DMS53 (cell line): ENCODE measurements around the gene CNDP1.

ENCODE experiments used
- DNase-seq: peaks from one replicate; lab custom pipeline; 2025; lab: John Stamatoyannopoulos, UW

Gene CNDP1

DNA sequence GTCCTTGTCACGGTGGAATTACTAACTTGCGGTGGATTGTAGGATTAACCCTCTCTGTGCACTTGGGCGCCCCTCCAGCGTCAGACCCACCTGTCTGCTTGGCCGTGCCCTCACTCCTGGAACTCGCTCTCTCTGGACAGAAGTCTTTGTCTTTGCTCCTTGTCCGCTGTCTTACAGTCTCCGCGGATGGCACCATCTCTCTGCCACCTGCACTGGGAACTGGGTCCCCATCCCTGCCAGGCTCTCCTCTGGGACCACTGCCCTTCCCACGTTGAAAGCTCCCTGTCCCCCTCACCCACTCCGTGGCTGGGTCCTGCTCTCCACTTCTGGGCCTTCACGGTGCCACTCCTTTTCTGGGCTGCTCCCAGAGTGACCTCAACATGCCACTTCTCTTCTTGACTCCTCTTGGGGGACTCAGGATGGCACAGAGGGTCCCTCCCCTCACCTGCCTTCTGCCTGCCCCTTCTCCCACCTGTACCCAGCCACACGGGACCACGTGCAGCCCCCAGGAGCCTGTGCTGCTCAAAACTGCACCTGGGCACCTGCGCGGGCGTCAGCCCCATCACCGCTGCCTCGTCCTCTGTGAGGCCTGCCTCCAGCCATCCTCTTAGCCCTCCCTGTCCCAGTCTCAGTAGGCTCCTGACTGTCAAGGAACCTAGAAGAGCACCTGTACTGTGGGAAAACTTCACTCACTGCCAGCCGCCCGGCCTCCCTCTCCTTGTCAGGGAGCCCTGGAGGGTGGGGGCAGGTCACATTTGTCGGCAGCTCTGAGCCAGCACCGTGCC is 27.0 kb upstream of the CNDP1 start:
- DNase-seq, result no peak

DNA sequence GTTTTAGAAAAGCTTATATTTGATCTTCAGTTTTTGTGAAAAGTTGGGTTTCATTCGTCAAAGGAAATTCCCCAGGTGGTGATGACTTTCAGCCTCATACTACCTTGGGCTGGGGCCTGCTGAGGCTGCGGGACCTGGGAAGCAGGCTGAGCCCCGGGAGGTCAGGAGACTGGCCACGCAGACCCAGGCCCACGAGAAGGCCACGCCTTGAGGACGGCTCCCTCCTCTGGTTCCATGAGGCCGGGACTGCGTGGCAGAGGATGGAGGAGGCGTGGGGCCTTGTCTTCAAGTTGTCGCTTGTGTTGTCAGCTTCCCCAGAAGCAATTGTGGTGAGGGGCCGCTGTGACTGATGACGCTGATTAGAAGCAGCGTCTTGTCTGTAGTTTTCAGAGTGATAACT is 26.4 kb upstream of the CNDP1 start:
- no peak for DNase-seq

DNA sequence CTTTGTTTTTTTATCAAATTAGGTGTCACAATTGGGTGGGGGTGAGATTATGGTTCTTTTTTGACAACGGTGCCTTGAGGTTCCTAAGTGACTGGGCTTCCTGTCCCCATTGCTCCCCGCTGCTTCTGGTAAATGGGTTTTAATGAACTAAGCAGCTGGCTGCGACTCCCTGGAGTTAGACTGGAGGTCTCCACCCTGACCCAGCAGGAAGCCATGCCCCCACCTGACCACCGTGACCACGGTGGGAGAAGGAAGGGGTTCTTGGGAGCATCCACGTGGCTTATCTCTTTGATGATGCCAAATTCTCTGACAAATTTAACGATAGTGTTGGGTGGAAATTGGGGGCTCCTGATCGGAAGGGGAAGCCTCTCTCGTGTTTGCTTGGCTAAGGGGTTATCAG is 25.9 kb upstream of the CNDP1 start:
- no peak for DNase-seq

DNA sequence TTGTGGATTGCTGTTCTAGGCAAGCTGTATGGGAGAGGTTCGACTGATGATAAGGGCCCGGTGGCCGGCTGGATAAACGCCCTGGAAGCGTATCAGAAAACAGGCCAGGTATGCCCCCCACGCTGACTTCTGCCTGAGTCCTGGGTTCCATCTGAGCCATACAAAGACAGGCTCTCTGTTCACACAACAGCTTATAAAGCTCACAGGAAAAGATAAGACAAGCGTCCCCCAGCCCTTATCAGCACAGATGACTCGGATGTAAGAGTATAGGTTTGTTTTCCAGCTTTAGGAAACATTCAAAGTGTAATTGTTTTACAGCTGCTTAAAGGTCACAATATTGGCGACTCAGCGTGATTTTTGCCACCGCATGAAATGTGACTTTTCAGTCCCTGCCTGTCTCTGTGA is 25.5 kb upstream of the CNDP1 start:
- no peak for DNase-seq

DNA sequence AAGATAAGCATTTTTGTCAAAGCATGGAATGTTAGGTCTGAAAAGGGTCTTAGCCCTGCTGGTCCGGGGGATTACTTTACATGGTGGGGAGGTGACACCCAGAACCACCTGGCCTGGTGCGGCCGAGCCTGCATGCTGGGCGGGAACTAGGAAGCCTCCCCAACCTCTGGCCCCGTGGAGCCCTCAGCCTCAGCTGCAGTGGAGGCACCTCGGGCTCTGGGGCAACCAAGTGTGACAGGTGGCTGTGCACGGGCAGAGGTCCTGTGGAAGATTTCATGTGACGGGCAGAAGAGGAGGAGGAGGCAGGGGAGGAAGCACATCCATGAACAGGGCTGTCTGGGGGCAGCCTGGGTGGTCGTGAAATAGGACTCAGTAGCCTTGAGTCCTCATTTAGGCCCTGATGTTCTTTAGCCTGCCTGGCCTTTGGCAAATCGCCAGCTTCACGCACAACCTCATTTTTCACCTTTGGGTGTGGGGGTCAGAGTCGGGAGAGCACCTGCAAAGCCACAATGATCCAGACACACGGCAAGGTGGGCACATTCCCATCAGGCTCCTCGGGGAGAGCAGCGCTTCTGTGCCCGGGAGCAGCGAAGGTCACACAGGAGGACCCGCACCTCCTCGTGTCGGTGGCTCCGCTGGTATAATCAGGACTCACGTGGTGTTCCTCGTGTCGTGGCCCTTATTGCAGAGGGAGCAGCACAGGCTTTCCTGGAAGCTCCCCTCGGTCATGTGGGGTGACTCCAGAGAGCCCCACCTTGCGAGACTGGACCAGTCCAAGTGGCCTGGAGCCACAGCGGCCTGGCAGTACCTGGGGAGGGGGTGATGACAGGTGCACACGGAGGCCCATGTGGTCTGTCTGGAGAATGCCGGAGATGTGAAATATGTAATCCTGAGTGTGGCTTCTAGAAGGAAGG is 24.2 kb upstream of the CNDP1 start:
- no peak for DNase-seq

DNA sequence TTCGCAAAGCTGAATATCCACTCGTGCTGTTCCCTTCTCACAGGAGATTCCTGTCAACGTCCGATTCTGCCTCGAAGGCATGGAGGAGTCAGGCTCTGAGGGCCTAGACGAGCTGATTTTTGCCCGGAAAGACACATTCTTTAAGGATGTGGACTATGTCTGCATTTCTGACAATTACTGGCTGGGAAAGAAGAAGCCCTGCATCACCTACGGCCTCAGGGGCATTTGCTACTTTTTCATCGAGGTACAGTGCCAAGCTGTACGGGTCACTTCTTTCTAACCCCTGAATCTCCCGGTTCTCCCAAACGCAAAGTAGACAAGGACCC is 23.6 kb upstream of the CNDP1 start:
- no peak for DNase-seq

DNA sequence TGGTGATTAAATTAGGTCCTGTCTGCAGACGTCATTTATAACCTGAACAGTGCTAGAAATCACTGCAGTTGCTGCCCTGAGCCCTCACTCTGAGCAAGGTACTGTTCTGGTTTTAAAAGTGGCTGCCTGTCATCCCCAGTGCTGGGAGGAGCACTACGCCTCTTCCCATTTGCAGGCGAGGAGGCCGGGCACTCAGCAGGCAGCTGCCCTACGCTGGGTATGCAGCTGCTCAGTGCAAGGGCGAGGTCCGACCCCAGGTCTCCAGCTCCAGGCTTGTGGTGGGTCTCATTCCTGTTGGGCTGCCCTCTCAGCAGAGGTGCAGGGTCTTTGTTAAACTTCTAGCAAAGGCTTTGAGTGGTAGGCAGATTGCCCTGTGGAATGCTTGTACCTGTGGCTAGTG is 22.5 kb upstream of the CNDP1 start:
- DNase-seq, result no peak

DNA sequence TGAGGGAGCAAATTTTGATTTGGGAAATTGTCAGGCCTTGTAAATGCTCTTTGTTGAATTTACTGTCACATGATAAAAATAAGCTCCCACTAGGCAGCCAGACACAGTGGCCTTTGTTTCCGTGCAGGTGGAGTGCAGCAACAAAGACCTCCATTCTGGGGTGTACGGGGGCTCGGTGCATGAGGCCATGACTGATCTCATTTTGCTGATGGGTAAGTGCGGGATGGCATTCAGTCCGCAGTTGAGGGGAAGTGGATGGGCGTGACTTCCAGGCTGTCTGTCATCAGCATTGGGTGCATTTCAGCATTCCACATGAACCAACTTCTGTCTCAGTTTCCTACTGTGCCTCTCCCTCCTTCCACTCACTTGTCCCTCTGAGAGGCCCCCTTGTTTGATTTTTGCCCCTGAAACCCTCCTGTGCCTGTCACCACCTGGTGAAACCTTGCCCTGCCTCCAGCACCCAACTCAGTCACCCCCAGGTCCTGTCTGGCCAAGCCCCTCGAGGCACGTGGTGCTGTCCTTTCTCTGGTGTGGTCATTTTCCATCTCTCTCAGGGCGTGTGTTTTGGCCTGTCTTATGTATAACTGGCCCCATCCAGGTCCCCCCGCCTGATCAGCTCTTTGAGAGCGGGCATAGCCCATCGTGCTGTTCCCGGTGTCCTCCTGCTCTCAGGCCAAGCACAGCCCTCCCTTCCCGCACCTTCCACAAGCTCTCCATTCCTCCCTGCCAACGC is 21.8 kb upstream of the CNDP1 start:
- no peak for DNase-seq

DNA sequence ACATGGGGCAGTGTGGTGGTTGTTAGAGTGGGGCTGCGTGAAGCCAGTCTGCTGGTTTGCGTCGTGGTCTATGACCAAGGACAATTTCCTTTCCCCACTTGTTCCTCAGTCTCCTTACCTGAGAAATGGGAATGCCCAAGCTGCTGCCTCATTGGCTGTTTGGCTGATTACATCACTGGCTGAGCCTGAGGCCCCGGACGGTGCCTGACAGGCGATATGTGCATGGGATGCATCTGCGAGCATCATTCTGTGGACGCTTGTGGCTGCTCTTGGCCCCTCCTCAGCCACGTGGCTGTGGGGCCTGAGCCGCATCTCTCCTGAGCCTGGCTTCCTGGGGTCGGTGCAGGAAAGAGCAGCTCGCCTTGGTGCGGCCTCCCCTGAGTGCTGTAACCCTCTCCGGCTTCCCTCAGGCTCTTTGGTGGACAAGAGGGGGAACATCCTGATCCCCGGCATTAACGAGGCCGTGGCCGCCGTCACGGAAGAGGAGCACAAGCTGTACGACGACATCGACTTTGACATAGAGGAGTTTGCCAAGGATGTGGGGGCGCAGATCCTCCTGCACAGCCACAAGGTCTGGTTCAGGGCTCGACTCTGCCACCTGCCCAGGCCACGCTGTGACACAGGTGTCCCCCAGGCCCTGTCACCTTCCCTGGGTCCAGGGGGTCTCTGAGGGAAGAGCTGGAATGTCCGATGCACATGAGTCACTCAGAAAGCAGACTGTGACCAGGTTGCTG is 21.0 kb upstream of the CNDP1 start:
- DNase-seq, result no peak

DNA sequence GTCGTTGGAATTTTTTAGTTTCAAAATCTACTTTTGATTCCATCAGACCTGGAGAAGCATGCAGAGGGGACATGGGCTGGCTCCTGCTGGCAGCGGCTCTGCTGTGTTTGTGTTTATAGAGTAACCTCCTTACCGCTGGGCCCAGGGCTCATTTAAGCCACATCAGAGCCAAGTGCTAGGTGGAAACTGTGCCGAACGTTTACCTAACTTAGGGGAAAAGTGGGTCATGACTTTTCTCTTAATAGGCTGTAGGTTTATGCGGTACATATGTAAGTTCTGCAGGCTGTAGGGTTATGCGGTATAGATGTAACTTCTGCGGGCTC is 20.5 kb upstream of the CNDP1 start:
- DNase-seq, result no peak

DNA sequence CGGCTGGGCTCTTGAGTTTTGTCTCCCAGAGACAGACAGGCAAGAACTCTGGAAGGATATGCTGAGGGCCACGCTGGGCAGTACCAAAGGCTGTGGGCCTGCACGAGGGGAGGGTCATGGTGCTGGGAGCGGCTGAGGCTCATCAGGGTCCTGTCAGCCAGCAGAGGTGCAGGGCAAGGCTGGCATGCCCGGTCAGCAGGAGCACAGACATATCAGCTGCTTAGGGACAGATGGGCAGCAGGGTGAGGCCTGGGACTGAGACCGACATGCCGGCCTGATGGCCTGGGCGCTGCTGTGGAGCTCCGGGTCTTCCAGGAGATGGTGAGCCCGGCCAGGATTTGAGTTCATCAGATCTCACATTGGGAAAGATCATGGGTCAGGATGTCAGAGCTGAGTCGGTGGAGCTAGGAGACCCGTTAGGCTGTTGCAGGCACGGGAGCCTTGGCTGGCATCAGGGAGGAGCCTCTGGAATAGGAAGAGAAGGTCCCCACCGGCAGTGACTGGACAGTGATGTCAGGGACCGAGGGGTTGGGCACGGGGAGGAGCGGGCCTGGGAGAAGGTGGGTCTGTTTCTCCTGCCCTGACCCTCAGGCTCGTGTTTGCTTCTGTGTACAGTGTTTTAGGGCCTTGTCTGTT is 19.3 kb upstream of the CNDP1 start:
- DNase-seq, result no peak

DNA sequence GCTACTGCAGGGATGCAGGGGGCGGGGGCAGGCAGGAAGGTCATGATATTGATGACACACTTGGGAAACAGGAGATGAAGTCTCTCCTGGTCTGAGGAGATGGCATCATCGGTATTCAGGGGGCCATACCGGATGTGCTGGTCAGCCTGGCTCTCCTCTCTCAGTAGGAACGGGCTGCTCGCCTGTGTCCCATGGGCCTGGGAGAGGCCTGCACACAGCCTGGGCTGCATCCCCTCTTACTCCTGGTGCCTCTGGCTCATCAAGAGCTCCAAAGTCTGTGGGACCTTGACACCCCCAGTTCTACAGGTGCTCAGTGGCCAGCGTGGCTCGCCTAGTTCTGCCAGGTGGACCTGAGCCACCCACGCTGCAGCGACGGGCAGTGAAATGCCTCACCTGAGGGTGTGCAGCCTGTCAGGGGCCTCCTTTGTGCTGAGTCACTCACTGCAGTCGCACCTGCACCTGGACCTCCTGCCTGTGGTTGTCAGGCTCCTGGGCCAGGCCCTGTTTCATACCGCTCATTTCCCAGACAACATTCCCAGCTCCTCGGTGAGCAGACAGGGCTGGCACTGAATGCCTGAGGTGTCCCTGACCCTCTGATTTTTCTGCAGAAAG is 18.6 kb upstream of the CNDP1 start:
- DNase-seq, result peak; percentile 44

DNA sequence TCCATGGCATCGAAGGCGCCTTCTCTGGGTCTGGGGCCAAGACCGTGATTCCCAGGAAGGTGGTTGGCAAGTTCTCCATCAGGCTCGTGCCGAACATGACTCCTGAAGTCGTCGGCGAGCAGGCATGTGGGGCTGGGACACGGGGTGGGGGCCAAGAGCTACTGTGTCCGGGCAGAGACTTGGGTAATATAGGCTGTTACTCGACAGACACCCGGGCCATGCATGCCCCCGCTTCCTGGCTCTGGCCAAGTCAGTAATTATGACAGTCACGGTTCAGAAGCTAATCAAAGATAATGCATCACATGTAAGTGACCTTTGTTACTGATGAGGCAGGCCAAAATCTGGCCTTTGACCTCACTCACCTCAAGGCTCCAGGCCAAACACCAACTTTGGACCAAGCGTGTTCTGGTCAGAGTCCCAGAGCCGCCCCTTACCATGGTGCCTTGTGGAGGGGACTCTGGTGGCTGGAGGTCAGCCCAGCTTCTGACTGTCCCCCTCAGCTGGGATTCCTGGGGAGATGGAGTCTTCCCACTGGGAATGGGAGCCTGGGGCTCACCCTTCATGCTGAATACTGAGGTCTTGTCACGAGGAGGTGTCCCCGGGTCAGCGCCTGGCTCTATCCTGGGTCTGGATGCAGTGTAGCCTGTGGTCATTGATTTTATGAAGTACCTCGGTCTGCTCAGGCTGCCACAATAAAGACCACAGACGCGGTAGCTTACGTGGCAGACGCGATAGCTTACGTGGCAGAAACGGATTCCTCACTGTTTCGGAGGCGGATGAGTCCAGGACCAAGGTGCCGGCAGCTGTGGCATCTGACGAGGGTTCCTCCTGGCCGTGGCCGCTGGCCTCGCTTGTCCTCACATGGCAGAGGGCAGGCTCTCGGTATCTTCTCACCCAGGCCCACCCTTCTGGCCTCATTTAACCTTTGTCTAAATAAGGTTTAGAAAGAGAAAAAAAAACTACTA is 17.7 kb upstream of the CNDP1 start:
- DNase-seq, result no peak

DNA sequence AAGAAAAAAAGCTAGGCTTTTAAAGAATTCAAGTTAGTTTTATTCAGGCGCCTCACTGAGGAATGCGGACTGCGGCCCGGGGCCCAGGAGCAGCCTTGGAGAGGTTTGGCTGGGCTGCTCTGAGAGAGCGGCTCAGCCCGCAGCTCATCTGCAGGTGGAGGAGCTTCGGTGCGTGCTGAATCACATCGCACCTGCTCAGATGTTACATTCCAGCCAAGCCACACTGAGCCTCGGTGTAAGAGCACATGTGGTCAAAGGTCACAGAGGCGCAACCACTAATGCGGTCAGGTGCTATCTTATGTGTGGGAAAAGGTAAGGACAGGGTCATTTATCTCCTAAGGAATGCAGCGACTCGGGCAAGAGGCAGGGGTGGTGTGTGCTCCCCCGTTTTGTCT is 17.1 kb upstream of the CNDP1 start:
- no peak for DNase-seq

DNA sequence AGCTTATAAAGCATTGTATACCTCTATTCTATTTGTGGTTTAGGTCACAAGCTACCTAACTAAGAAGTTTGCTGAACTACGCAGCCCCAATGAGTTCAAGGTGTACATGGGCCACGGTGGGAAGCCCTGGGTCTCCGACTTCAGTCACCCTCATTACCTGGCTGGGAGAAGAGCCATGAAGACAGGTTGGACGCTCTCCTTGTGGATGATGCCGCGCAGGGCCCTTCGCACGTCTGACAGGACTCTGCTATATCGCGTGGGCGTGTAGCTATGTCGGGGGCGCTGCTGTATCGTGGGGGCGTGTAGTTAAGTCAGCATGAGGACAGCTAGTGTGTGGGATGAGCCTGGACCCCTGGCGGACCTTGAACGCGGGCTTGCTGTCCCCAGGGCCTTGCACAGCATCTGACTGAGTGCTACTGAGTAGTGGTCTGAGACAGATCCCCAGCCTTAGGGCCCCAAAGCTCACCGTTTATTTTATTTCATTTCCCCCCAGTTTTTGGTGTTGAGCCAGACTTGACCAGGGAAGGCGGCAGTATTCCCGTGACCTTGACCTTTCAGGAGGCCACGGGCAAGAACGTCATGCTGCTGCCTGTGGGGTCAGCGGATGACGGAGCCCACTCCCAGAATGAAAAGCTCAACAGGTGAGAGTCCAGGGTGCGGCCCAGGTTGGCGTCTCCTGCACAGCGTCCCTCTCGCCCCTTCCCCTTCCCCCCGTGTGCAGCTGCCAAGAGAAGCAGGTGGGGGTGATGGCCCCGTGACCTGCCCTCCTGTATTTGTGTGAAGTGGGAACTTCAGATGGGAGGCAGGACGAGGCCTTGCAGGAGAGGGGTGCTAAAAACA is 15.6 kb upstream of the CNDP1 start:
- DNase-seq, result no peak

DNA sequence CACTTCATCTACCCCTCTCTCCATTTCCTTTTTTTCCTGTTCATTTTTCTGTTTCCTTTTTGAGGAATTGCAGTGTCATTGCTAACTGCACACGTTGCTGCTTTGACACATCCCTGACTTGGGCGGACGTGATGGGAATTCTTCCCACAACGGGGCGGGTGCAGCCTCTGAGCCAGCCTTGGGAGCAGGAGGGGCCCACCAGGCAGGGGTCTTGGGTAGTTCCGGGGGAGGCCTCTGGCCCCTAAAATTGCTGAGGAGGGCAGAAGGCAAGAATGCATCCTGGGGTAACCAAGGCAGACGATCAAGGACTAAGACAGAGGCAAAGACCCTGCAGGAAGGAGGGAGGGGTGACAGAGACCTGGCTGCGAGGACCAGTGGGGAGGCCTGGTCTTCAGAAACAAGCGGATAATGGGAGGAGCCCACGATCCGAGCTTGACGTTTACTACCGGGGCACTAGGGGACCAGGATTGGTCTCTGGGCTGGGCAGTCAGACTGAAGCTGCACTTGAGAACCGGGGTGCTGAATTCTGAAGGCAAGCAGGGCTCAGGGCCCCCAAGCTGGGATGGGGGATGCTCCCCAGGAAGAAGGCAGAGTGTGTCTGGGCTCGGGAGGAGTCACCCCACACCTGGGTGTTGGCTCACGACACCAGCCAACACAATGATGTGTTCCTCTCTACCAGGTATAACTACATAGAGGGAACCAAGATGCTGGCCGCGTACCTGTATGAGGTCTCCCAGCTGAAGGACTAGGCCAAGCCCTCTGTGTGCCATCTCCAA is 14.8 kb upstream of the CNDP1 start:
- DNase-seq, result no peak

DNA sequence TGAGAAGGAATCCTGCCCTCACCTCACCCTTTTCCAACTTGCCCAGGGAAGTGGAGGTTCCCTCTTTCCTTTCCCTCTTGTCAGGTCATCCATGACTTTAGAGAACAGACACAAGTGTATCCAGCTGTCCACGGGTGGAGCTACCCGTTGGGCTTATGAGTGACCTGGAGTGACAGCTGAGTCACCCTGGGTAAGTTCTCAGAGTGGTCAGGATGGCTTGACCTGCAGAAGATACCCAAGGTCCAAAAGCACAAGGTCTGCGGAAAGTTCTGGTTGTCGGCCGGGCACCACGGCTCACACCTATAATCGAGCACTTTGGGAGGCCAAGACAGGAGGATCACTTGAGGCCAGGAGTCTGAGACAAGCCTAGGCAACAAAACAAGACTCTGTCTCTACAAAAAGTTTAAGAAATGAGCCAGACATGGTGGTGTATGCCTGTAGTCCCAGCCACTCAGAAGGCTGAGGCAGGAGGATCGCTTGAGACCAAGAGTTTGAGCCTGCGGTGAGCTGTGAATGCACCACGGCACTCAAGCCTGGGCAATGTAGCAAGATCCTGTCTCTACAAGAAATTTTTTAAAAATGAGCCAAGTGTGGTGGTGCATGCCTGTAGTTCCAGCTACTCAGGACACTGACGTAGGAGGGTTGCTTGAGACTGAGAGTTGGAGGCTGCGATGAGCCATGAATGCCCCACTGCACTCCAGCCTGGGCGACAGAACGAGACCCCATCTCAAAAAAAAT is 14.0 kb upstream of the CNDP1 start:
- no peak for DNase-seq
